ENCODE data around the gene SNX25. TPM values are rescaled to one million over a fixed set of nuclear protein-coding genes. Genes with fewer than 3 reads are reported as not detected.

SNX25 gene
- total and polyA plus RNA-seq, 2 of the 13 experiments (the other 11 are each of a cell fraction or from before 2014, with no cell fraction given), result 23.4 to 23.5 TPM

- Histone ChIP-seq H3K36me3 (replicated peaks in 1 of 2; ENCODE audit: control insufficient read depth in 1 of 2, insufficient read depth in 2 of 2, low read length in 2 of 2) (peaks cover 9 to 27% of the 10 kb centered on the region in 2 experiments), H3K4me3 (replicated peaks in 1 of 3; ENCODE audit: insufficient read depth in 1 of 3, low read depth in 2 of 3, low read length in 3 of 3) (no peak overlapping the region), H3K4me2 (ENCODE audit: low read depth, low read length) (no peak overlapping the region), H3K27me3 (ENCODE audit: control insufficient read depth in 1 of 2, insufficient read depth in 2 of 2, low read length in 2 of 2) (no peaks in the 10 kb centered on the region), H3K79me2 (ENCODE audit: insufficient read depth, low read length) (peaks cover 60% of the 10 kb centered on the region), H2AFZ (ENCODE audit: low read length) (no peak overlapping the region), H3K9ac (ENCODE audit: insufficient read depth, low read depth, low read length) (no peak overlapping the region), H3K27ac (ENCODE audit: extremely low read length, insufficient read depth, low read length) (no peak overlapping the region), H4K20me1 (ENCODE audit: insufficient read depth, low read length) (peaks cover 15% of the 10 kb centered on the region), H3K9me3 (ENCODE audit: low read length) (no peaks in the 10 kb centered on the region), H3K4me1 (ENCODE audit: insufficient read depth, low read length) (peaks cover 6% of the 10 kb centered on the region; the same call in 1 of the 2 replicates)
- FAIRE-seq (no peak), ATAC-seq (no peak), DNase-seq (ENCODE audit: low spot score) (no peak)
- POLR2A ChIA-PET, result interaction anchor here (1.3 kb wide), 1 partner anchor 9 kb away, joined by 4 read pairs; no protein-coding TSS in a partner anchor
- WGBS (ENCODE audit: low lambda C conversion rate), result 100% methylated on average over 1 of the region's 1 CpG
- intact Hi-C loops (cut with micrococcal nuclease; ENCODE audit: unreplicated experiment), result no loop called here
- TF ChIP-seq SMYD3 (CRISPR knock-in tag; IDR thresholded peaks at IDR 0.05) (no peak), NFYB (CRISPR knock-in tag; IDR thresholded peaks at IDR 0.05) (no peak), ZSCAN9 (CRISPR knock-in tag; IDR thresholded peaks at IDR 0.05; ENCODE audit: borderline replicate concordance) (no peak), HMGXB3 (CRISPR knock-in tag; IDR thresholded peaks at IDR 0.05; ENCODE audit: borderline replicate concordance) (no peak), ZSCAN29 (CRISPR knock-in tag; conservative IDR thresholded peaks at IDR 0.05) (no peak), MTA1 (CRISPR knock-in tag; IDR thresholded peaks at IDR 0.05; ENCODE audit: borderline replicate concordance) (no peak), ZBTB7A (CRISPR knock-in tag; IDR thresholded peaks at IDR 0.05) (no peak), KDM5B (CRISPR knock-in tag; IDR thresholded peaks at IDR 0.05; ENCODE audit: borderline replicate concordance) (no peak), YEATS4 (CRISPR knock-in tag; IDR thresholded peaks at IDR 0.05; ENCODE audit: borderline replicate concordance) (no peak), PHF8 (CRISPR knock-in tag; IDR thresholded peaks at IDR 0.05) (no peak), CREB1 (IDR thresholded peaks at IDR 0.05) (no peak), CREB1 (CRISPR knock-in tag; IDR thresholded peaks at IDR 0.05) (no peak), DDIT3 (CRISPR knock-in tag; IDR thresholded peaks at IDR 0.05) (no peak), GATAD2A (CRISPR knock-in tag; IDR thresholded peaks at IDR 0.05) (no peak)
- BruUV-seq (replicated peaks), result no TSS peak
- in situ Hi-C loops (cut with HindIII; ENCODE audit: extremely low pct_ligation_motif_present, low pct_unique_long_range_greater_than_20kb), result no loop called here
- CTCF ChIA-PET (ENCODE audit: low intra/inter-chr PET ratio, low total read pairs), result no interaction called here
Measured at GRCh38 chr4:185192059-185192458, 17.3 kb upstream of the SNX25 start.
